Hepatocyte (in vitro differentiated cells): ENCODE measurements around the gene HK2. TPM values are rescaled to one million over a fixed set of nuclear protein-coding genes. Genes with fewer than 3 reads are reported as not detected.

Experiments
- DNase-seq: peaks from one replicate; pipeline ENCODE4 v3.0.0-alpha.2; 2016; ENCODE audit warnings: low spot score
- H2AFZ ChIP-seq: fragments of 200-600 bp; sonication (generic); 2 replicates; pipeline ENCODE4 v1.6.0; 2016; ENCODE audit warnings: antibody characterized with exemption, mild to moderate bottlenecking
- H3K27ac ChIP-seq: fragments of 200-600 bp; sonication (generic); 2 replicates; pipeline ENCODE4 v1.5.1; 2016; ENCODE audit warnings: mild to moderate bottlenecking
- H3K27me3 ChIP-seq: fragments of 200-600 bp; sonication (generic); 2 replicates; pipeline ENCODE4 v1.6.1; 2016
- H3K36me3 ChIP-seq: fragments of 200-600 bp; sonication (generic); replicated peaks from 2 replicates; pipeline ENCODE4 v1.5.1; 2016; ENCODE audit warnings: low read depth; ENCODE audit not compliant: insufficient read depth
- H3K4me1 ChIP-seq: fragments of 200-600 bp; sonication (generic); 2 replicates; pipeline ENCODE4 v1.5.1; 2016; ENCODE audit warnings: mild to moderate bottlenecking, moderate library complexity; ENCODE audit not compliant: insufficient read depth
- H3K4me2 ChIP-seq: fragments of 200-600 bp; sonication (generic); 2 replicates; pipeline ENCODE4 v1.6.0; 2016
- H3K4me3 ChIP-seq: fragments of 200-600 bp; sonication (generic); 2 replicates; pipeline ENCODE4 v1.5.1; 2016; ENCODE audit warnings: mild to moderate bottlenecking
- H3K79me2 ChIP-seq: fragments of 200-600 bp; sonication (generic); 2 replicates; pipeline ENCODE4 v1.6.0; 2017; ENCODE audit warnings: mild to moderate bottlenecking
- H3K9me2 ChIP-seq: fragments of 200-600 bp; sonication (generic); replicated peaks from 2 replicates; pipeline ENCODE4 v1.6.0; 2017; ENCODE audit warnings: mild to moderate bottlenecking; ENCODE audit not compliant: insufficient read depth
- H3K9me3 ChIP-seq: fragments of 200-600 bp; sonication (generic); 2 replicates; pipeline ENCODE4 v1.5.1; 2016; ENCODE audit warnings: low read depth, mild to moderate bottlenecking
- H4K20me1 ChIP-seq: fragments of 200-600 bp; sonication (generic); 2 replicates; pipeline ENCODE4 v1.6.0; 2016; ENCODE audit warnings: mild to moderate bottlenecking; ENCODE audit not compliant: insufficient read depth, poor library complexity, severe bottlenecking
- CTCF ChIP-seq: fragments of 200-600 bp; sonication (generic); IDR thresholded peaks from 2 replicates; pipeline ENCODE4 v1.5.1; 2016; ENCODE audit warnings: antibody characterized with exemption, mild to moderate bottlenecking; ENCODE audit not compliant: poor library complexity
- EZH2 ChIP-seq: fragments of 200-600 bp; sonication (generic); IDR thresholded peaks from 2 replicates; pipeline ENCODE4 v1.6.1; 2016; ENCODE audit warnings: antibody characterized with exemption, mild to moderate bottlenecking, borderline replicate concordance
- EZH2phosphoT487 ChIP-seq: fragments of 200-600 bp; sonication (generic); IDR thresholded peaks from one replicate; pipeline ENCODE4 v1.6.1; 2018; ENCODE audit warnings: antibody characterized with exemption, mild to moderate bottlenecking, low read depth, moderate library complexity; ENCODE audit not compliant: unreplicated experiment, severe bottlenecking
- WGBS: methylation state at CpG from one replicate; pipeline ENCODE4 v1.1.6; 2016; ENCODE audit warnings: low lambda C conversion rate; ENCODE audit errors: missing lambda C conversion rate; 5-methylcytosine and 5-hydroxymethylcytosine counted together
- polyA plus RNA-seq: library from polyadenylated mRNA; unstranded; fragments of >200 nt; fragmentation: Nextera tagmentation; extraction: Ambion mirVana; gene quantifications from 2 replicates; pipeline ENCODE4 v1.2.1, GENCODE V29; 2016
- total RNA-seq: library from RNA; depleted of rRNA; stranded (reverse); fragments of >200 nt; gene quantifications from 2 replicates; pipeline ENCODE4 v1.2.3, GENCODE V29; 2014

HK2 gene
- total and polyA plus RNA-seq, 2 experiments from 2014 or later, result 25.4 to 25.6 TPM

GRCh38 chr2:74822771-74823566, 11.0 kb upstream of the HK2 start:
- WGBS, result 55% methylated on average over 3 of the region's 3 CpGs
- TF ChIP-seq EZH2, result no peak
- TF ChIP-seq CTCF, result no peak
- TF ChIP-seq EZH2phosphoT487, result no peak

GRCh38 chr2:74824679-74825078, 9.2 kb upstream of the HK2 start:
- H3K27me3 ChIP-seq, result no peaks in the 10 kb centered on the region
- WGBS, result 73% methylated on average over 4 of the region's 4 CpGs
- H3K4me1 ChIP-seq, result no peaks in the 10 kb centered on the region
- no peak for TF ChIP-seq CTCF
- H3K36me3 ChIP-seq, result no peaks in the 10 kb centered on the region
- H3K79me2 ChIP-seq, result no peaks in the 10 kb centered on the region
- DNase-seq, result no peak
- H4K20me1 ChIP-seq, result no peaks in the 10 kb centered on the region
- H3K4me2 ChIP-seq, result no peak overlapping the region
- H3K9me2 ChIP-seq, result no peaks in the 10 kb centered on the region
- H3K27ac ChIP-seq, result no peak overlapping the region
- H3K4me3 ChIP-seq, result no peak overlapping the region
- H3K9me3 ChIP-seq, result no peaks in the 10 kb centered on the region
- no peak overlapping the region for H2AFZ ChIP-seq

More at GRCh38 chr2:74822771-74823566, 11.0 kb upstream of the HK2 start:
- H3K36me3 ChIP-seq, result no peaks in the 10 kb centered on the region
- H3K9me2 ChIP-seq, result no peaks in the 10 kb centered on the region
- no peaks in the 10 kb centered on the region for H3K4me1 ChIP-seq
- no peaks in the 10 kb centered on the region for H3K27me3 ChIP-seq
- no peak overlapping the region for H3K4me3 ChIP-seq
- H3K79me2 ChIP-seq, result no peaks in the 10 kb centered on the region
- DNase-seq, result no peak
- H3K9me3 ChIP-seq, result no peaks in the 10 kb centered on the region
- no peak overlapping the region for H3K4me2 ChIP-seq
- no peak overlapping the region for H3K27ac ChIP-seq
- H2AFZ ChIP-seq, result no peak overlapping the region
- H4K20me1 ChIP-seq, result no peaks in the 10 kb centered on the region

GRCh38 chr2:74828543-74828942, 5.4 kb upstream of the HK2 start:
- 83% methylated on average over 2 of the region's 2 CpGs for WGBS
- Histone ChIP-seq H4K20me1 (no peaks in the 10 kb centered on the region), H3K36me3 (no peaks in the 10 kb centered on the region), H3K9me3 (no peaks in the 10 kb centered on the region), H3K27ac (no peak overlapping the region), H3K4me2 (no peak overlapping the region), H2AFZ (no peak overlapping the region), H3K27me3 (no peaks in the 10 kb centered on the region), H3K9me2 (no peaks in the 10 kb centered on the region), H3K79me2 (no peaks in the 10 kb centered on the region), H3K4me1 (no peaks in the 10 kb centered on the region), H3K4me3 (no peak overlapping the region)
- no peak for TF ChIP-seq CTCF
- TF ChIP-seq EZH2phosphoT487, result no peak
- TF ChIP-seq EZH2, result no peak
- DNase-seq, result no peak
